Ishikawa (cell line): Measurements from ENCODE around the gene HPS3.
A peak's percentile ranks its signal among the peaks of the same experiment; 100 is the strongest.

Source experiments
- CEBPB ChIP-seq: IDR thresholded peaks from 2 replicates; pipeline ENCODE4 v1.6.1; 2012
- CREB1 ChIP-seq: IDR thresholded peaks from 2 replicates; pipeline ENCODE4 v1.6.1; 2012; ENCODE audit warnings: low read depth
- EGR1 ChIP-seq: IDR thresholded peaks from 2 replicates; pipeline ENCODE4 v1.6.1; 2012
- EP300 ChIP-seq: IDR thresholded peaks from 2 replicates; pipeline ENCODE4 v1.6.1; 2012; ENCODE audit warnings: borderline replicate concordance
- FOXM1 ChIP-seq: IDR thresholded peaks from 2 replicates; pipeline ENCODE4 v1.6.1; 2012; ENCODE audit warnings: low read depth, borderline replicate concordance
- MAX ChIP-seq: IDR thresholded peaks from 2 replicates; pipeline ENCODE4 v1.6.1; 2012
- NFIC ChIP-seq: IDR thresholded peaks from 2 replicates; pipeline ENCODE4 v1.6.1; 2012
- RAD21 ChIP-seq: IDR thresholded peaks from 2 replicates; pipeline ENCODE4 v1.6.1; 2012; ENCODE audit warnings: low read depth
- REST ChIP-seq: IDR thresholded peaks from 2 replicates; pipeline ENCODE4 v1.6.1; 2012; ENCODE audit warnings: low read depth, mild to moderate bottlenecking
- TAF1 ChIP-seq: IDR thresholded peaks from 2 replicates; pipeline ENCODE4 v1.6.1; 2012; ENCODE audit warnings: low read depth, mild to moderate bottlenecking
- TCF12 ChIP-seq: IDR thresholded peaks from 2 replicates; pipeline ENCODE4 v1.6.1; 2012; ENCODE audit warnings: low read depth
- TEAD4 ChIP-seq: IDR thresholded peaks from 2 replicates; pipeline ENCODE4 v1.6.1; 2012
- YY1 ChIP-seq: IDR thresholded peaks from 2 replicates; pipeline ENCODE4 v1.6.1; 2012; ENCODE audit warnings: low read depth
- ZBTB7A ChIP-seq: IDR thresholded peaks from 2 replicates; pipeline ENCODE4 v1.6.1; 2012; ENCODE audit warnings: low read depth
- TF ChIP-seq, protein P1 (sequence below): IDR thresholded peaks from 2 replicates; pipeline ENCODE4 v1.6.1; 2012

HPS3 gene

GRCh38 chr3:149119466-149119865, 10.0 kb upstream of the HPS3 start:
- TF ChIP-seq NFIC, result no peak
- no peak for TF ChIP-seq EP300
- no peak for TF ChIP-seq YY1
- TF ChIP-seq, protein P1, sequence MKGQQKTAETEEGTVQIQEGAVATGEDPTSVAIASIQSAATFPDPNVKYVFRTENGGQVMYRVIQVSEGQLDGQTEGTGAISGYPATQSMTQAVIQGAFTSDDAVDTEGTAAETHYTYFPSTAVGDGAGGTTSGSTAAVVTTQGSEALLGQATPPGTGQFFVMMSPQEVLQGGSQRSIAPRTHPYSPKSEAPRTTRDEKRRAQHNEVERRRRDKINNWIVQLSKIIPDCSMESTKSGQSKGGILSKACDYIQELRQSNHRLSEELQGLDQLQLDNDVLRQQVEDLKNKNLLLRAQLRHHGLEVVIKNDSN, result no peak
- no peak for TF ChIP-seq CREB1
- TF ChIP-seq RAD21, result no peak
- TF ChIP-seq CEBPB, result no peak
- TF ChIP-seq TEAD4, result no peak
- TF ChIP-seq FOXM1, result no peak
- TF ChIP-seq REST, result no peak
- TF ChIP-seq EGR1, result no peak
- no peak for TF ChIP-seq ZBTB7A
- TF ChIP-seq TAF1, result no peak
- TF ChIP-seq MAX, result no peak
- no peak for TF ChIP-seq TCF12

DNA sequence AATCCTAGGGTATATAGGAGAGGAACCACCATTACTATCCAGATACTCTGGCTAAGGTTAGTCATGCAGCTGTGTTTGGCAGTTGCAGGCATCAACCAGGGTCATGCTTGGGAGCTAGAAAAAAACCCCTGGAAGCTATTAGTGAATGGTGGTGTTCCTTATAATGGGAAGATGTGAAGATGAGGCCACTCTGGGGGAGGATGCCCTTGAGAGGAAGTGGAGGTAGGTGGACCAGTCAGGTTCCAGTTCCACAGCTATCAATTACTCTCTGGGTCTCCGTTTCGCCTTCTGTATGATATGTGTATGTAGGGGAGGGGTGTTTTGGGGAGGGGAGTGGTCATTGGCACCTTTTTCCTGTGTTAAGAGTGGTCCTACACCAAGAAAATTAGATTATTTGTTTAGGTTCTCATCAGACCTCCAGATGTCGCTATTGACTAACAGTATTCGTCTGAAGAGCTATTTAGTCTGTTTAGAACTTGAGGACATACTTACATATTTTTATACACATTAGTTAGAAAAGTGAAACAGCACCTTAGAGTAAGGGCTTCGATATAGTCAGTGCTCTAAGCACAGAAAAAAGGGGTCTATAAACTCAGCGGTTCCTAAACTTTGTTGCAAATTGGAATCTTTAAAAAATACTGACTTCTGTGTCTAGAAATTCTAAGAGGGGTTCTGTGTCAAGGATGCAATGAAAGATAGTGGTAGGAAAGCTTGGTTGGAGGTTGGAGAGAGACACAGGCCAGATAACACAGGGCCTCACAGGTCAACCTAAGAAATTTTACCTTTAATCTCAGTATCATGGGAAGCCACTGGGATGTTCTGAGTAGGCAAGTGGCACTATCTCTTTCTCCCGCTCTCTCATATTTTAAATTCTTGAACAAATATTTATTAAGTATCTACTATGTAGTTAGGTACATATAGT, 9.1 kb upstream of the HPS3 start:
- TF ChIP-seq, protein P1, result no peak
- peak; percentile 92 for TF ChIP-seq RAD21

DNA sequence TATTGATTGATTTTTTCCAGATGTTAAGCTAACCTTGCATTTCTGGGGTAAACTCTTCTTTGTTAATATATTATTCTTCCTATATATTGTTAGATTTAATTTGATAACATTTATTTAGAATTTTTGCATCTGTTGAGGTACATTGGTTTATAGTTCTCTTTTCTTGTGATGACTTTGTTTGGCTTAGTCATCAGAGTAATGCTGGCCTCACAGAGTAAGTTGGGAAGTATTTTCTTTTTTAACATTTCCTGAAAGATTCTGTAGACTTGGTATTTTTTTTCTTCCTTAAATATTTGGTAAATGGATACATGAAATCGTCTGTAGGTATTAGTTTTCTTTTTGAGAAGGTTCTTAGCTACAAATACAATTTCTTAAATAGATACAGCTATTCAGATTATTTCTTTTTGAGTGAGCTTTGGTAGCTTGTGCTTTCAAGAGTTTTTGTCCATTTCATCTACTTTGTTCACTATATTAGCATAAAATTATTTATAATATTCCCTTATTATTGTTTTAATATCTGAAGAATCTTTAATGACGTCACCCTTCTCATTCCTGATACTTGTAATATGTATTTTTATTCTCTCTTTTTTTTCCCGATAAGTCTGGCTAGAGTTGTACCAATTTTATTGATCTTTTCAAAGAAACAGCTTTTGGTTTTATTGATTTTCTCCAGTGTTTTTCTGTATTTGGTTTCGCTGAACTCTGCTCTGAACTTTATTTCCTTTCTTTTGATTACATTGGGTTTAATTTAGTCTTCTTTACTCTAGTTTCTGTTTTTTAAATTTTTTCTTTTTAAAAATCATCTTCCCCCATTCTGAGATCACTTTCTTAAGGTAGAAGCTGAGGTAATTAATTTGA, 6.5 kb upstream of the HPS3 start:
- no peak for TF ChIP-seq CREB1
- TF ChIP-seq REST, result no peak
- no peak for TF ChIP-seq ZBTB7A
- TF ChIP-seq, protein P1, result no peak
- no peak for TF ChIP-seq EP300
- TF ChIP-seq TEAD4, result no peak
- TF ChIP-seq CEBPB, result no peak

- TF ChIP-seq NFIC, result no peak
- TF ChIP-seq MAX, result no peak
- no peak for TF ChIP-seq EP300
- no peak for TF ChIP-seq EGR1
- no peak for TF ChIP-seq RAD21
- TF ChIP-seq ZBTB7A, result no peak
- TF ChIP-seq CEBPB, result no peak
- TF ChIP-seq YY1, result no peak
- TF ChIP-seq, protein P1, result no peak
- TF ChIP-seq REST, result no peak
- TF ChIP-seq TCF12, result no peak
- TF ChIP-seq CREB1, result no peak
- TF ChIP-seq TAF1, result no peak
- TF ChIP-seq TEAD4, result no peak
Observed at GRCh38 chr3:149128821-149129220, 617 bp upstream of the HPS3 start.
